Measurements from ENCODE around the gene TTC21A.

DNA sequence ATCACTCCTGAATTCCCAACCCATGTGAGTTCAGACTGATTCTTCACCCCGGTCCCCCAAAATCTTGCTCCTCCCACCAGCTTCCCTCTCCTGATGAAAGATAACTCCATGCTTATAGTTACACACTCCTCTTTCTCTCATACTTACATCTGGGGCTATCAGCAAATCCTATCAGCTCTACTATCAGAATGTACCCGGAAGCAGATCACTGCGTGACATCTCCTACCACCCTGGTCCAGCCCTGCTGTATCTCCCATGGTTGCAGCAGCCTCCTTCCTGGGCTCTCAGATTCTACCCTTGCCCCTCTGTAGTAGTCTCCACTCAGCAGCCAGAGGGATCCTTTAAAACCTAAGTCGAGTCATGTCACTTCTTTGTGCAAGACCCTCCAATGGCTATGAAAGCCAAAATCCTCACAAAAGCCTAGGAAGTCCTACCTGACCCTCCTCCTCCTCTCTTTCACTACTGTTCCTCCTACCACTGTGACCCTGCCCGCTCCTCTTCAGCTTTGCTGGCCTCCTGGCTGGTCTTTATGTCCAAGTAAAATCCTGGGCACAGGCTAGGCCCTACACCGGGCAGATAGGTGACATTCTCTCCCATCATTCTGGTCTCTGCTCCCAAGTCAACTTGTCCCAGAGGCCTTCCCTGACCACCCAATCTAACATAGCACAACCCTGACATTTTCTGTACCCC lies 68.7 kb downstream of the TTC21A start:
- TF ChIP-seq, protein P1, sequence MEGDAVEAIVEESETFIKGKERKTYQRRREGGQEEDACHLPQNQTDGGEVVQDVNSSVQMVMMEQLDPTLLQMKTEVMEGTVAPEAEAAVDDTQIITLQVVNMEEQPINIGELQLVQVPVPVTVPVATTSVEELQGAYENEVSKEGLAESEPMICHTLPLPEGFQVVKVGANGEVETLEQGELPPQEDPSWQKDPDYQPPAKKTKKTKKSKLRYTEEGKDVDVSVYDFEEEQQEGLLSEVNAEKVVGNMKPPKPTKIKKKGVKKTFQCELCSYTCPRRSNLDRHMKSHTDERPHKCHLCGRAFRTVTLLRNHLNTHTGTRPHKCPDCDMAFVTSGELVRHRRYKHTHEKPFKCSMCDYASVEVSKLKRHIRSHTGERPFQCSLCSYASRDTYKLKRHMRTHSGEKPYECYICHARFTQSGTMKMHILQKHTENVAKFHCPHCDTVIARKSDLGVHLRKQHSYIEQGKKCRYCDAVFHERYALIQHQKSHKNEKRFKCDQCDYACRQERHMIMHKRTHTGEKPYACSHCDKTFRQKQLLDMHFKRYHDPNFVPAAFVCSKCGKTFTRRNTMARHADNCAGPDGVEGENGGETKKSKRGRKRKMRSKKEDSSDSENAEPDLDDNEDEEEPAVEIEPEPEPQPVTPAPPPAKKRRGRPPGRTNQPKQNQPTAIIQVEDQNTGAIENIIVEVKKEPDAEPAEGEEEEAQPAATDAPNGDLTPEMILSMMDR (IDR thresholded peaks at IDR 0.05), result no peak
- TF ChIP-seq POLR2A (IDR thresholded peaks at IDR 0.05), result no peak
